ENCODE results near the gene ANXA4.

ANXA4 gene

DNA sequence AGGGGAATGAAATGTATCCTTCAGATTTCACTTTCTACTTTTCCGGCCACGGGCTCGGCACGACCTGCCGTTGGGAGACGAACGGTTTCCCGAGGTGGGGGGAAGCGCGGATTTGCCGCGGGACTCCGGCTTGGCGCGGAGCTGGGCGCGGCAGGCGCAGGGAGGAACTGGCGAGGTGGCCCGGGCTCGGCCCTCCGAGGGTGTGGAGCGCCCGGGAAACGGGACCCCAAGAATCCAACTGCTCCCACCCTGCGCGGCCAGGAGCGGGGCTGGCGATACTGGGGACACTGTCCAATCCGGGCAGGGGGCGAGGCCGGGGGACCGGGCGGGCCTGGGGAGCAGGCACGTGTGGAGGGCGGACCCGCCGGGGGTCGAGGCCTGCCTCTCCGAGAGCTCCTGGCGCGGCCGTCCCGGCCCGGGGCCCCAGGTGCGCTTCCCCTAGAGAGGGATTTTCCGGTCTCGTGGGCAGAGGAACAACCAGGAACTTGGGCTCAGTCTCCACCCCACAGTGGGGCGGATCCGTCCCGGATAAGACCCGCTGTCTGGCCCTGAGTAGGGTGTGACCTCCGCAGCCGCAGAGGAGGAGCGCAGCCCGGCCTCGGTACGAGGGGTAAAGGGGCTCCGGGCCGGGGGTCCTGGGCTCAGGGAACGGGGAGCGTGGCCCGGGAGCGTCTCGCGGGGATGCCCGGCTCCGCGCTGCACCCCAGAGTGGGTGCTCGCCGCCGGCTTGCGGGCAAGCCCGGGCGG lies at the start of gene ANXA4:
ANXA4 (plus strand) TSS at position 560 of the 747 bp plus-strand sequence. CDS start 39,432 bp downstream, outside the sequence.
- TF ChIP-seq, protein P1, sequence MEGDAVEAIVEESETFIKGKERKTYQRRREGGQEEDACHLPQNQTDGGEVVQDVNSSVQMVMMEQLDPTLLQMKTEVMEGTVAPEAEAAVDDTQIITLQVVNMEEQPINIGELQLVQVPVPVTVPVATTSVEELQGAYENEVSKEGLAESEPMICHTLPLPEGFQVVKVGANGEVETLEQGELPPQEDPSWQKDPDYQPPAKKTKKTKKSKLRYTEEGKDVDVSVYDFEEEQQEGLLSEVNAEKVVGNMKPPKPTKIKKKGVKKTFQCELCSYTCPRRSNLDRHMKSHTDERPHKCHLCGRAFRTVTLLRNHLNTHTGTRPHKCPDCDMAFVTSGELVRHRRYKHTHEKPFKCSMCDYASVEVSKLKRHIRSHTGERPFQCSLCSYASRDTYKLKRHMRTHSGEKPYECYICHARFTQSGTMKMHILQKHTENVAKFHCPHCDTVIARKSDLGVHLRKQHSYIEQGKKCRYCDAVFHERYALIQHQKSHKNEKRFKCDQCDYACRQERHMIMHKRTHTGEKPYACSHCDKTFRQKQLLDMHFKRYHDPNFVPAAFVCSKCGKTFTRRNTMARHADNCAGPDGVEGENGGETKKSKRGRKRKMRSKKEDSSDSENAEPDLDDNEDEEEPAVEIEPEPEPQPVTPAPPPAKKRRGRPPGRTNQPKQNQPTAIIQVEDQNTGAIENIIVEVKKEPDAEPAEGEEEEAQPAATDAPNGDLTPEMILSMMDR (IDR thresholded peaks at IDR 0.05) = no peak
- H3K4me1 ChIP-seq (ENCODE audit: control insufficient read depth in 1 of 2, insufficient read depth in 1 of 2, low read depth in 1 of 2, low read length in 1 of 2) = peaks cover 56 to 61% of the 10 kb centered on the region in 2 experiments
- H3K36me3 ChIP-seq = no peaks in the 10 kb centered on the region
- H3K27me3 ChIP-seq = no peaks in the 10 kb centered on the region
- peak within 1 kb of the TSS; percentile 68 to 87 for H3K4me3 ChIP-seq (ENCODE audit: low read depth in 1 of 2, low read length in 1 of 2)
- H3K9me3 ChIP-seq = no peaks in the 10 kb centered on the region
- peak within 1 kb of the TSS; percentile 81 for H3K27ac ChIP-seq

DNA sequence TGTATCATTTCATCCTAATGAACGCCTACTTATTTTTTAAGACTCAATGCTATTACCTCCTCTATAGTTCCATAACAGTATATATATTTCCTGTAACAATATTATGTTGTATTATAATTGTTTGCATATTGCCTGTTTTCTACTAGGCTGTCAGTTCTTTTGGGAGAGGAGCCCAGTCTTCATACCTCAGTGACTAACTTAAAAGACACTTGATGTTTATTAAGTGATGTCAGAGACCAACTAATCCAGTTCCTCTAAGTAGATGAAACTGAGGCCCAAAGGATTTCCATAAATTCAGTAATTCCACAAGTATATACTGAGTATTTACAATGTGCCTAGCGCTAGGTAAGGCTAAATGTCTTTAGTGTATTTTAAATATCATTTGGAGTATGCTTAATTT lies 49.5 kb upstream of the ANXA4 start:
- no peak overlapping the region for H3K27ac ChIP-seq

DNA sequence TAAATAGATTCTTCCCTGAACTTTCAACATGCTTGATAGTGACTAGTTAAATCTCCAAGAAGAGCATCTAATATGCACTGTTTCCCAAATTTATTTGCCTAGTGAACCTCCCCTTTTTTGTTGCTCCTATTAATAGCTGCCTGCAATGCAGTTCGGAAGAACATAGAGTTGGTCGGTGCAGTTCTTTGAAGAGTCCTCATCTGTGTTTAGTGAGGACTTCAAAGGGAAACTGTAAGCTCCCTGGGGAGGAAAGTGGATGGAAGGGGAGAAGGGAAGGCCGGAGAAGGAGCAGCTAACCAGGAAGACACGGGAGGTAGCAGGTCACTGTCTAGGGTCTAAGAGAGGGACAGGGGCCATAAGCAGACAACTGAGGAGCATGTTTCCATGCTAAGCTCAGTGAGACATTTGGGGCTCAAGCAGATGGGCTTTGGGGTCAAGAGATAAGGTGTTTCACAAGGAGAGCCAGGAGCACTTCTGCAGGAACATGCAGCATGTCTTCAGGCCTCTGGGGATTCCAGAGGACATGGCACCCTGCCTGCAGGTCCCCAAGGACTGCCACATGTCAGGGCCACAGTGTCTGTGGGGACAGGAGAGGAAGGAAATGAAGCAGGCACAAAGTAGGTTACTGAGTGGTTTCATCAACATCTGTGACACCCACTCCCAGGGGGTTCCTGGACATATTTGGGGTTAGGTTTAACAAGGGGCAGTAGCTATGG lies 48.7 kb upstream of the ANXA4 start:
- TF ChIP-seq, protein P1 (IDR thresholded peaks at IDR 0.05) = no peak
- H3K36me3 ChIP-seq = no peaks in the 10 kb centered on the region
- no peak overlapping the region for H3K4me3 ChIP-seq (ENCODE audit: low read depth in 1 of 2, low read length in 1 of 2)

More for the DNA sequence above, 49.5 kb upstream of the ANXA4 start:
- no peak overlapping the region for H3K4me3 ChIP-seq (ENCODE audit: low read depth in 1 of 2, low read length in 1 of 2)
- no peaks in the 10 kb centered on the region for H3K27me3 ChIP-seq
- TF ChIP-seq, protein P1 (IDR thresholded peaks at IDR 0.05) = no peak
- H3K36me3 ChIP-seq = no peaks in the 10 kb centered on the region
- H3K4me1 ChIP-seq (ENCODE audit: control insufficient read depth in 1 of 2, insufficient read depth in 1 of 2, low read depth in 1 of 2, low read length in 1 of 2) = peaks cover 27 to 32% of the 10 kb centered on the region in 2 experiments
- H3K9me3 ChIP-seq = no peaks in the 10 kb centered on the region

DNA sequence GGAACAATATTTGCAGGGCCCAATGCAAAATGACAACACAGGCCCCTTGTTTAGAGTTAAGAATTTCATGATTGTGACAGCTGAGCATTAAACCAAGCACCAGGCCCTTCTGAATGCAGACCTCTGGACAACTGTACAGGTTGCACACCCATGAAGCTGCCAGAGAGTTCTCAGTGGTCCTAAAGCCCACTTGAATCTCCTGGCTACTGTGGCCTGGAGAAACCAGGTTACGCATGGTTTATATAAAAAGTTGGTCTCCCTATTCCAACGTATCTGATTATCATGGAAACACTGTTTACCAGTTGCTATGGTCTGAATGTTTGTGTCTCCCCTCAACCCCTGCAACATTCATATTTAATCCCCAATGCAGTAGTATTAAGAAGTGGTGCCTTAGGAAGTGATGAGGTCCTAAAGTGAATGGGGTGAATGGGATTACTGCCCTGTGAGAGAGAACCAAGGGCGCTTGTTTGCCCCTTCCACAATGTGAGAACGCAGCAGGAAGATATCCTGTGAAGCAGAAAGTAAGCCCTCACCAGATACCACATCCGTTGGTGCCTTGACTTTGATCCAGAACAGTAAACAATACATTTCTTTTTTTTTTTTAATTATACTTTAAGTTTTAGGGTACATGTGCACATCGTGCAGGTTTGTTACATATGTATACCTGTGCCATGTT lies 48.0 kb upstream of the ANXA4 start:
- H3K27ac ChIP-seq = peak overlapping the region; percentile 56
- no peak overlapping the region for H3K4me3 ChIP-seq (ENCODE audit: low read depth in 1 of 2, low read length in 1 of 2)
- H3K9me3 ChIP-seq = no peaks in the 10 kb centered on the region
- TF ChIP-seq, protein P1 (IDR thresholded peaks at IDR 0.05) = no peak
- no peaks in the 10 kb centered on the region for H3K36me3 ChIP-seq
- H3K27me3 ChIP-seq = no peaks in the 10 kb centered on the region
- H3K4me1 ChIP-seq (ENCODE audit: control insufficient read depth in 1 of 2, insufficient read depth in 1 of 2, low read depth in 1 of 2, low read length in 1 of 2) = peaks cover 27 to 32% of the 10 kb centered on the region in 2 experiments

More for the DNA sequence above, 48.7 kb upstream of the ANXA4 start:
- no peaks in the 10 kb centered on the region for H3K9me3 ChIP-seq
- peak overlapping the region; percentile 56 for H3K27ac ChIP-seq
- H3K4me1 ChIP-seq (ENCODE audit: control insufficient read depth in 1 of 2, insufficient read depth in 1 of 2, low read depth in 1 of 2, low read length in 1 of 2) = peaks cover 27 to 32% of the 10 kb centered on the region in 2 experiments
- no peaks in the 10 kb centered on the region for H3K27me3 ChIP-seq
